Measurements from ENCODE around the gene GNPAT.

The GNPAT gene

DNA sequence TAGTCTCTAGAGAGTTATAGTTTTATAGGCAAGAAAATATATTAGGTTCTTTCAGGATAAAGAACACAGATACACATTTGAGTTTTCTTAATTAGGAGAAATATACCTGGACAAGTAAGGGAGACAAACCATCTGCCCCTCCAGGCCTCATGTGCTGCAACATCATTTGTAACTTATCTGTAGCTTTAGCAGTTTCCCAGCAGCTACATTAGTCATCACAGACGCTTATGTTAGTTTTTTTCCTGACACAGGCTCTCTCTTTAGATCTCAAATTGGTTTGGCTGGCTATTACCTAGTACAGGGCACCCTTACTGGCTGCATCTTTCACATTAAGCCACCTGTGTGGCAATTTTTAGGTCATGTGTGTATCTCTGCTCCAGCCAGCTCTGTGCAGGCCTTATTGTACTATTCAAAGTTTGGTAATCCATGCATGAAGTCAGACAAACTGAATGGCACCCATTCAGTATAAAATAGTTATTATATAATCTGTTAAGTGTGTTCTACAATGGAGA is 25.9 kb downstream of the GNPAT start:
- Histone ChIP-seq H3K36me3 (ENCODE audit: insufficient read depth) (peaks cover 3% of the 10 kb centered on the region; the same call in 1 of the 2 replicates), H3K79me2 (ENCODE audit: insufficient read depth, low read depth) (no peaks in the 10 kb centered on the region), H3K4me3 (IDR thresholded peaks at IDR 0.05; ENCODE audit: insufficient read depth, low read depth, low read length) (no peak overlapping the region), H3K27ac (no peak overlapping the region), H3K4me2 (no peak overlapping the region), H3K9ac (no peak overlapping the region), H3K4me1 (ENCODE audit: low read depth, poor library complexity, severe bottlenecking) (no peaks in the 10 kb centered on the region), H4K20me1 (ENCODE audit: insufficient read depth) (no peaks in the 10 kb centered on the region), H3K27me3 (ENCODE audit: insufficient read depth, low read depth) (no peaks in the 10 kb centered on the region), H2AFZ (ENCODE audit: low read depth) (no peak overlapping the region)
- TF ChIP-seq, protein P1, sequence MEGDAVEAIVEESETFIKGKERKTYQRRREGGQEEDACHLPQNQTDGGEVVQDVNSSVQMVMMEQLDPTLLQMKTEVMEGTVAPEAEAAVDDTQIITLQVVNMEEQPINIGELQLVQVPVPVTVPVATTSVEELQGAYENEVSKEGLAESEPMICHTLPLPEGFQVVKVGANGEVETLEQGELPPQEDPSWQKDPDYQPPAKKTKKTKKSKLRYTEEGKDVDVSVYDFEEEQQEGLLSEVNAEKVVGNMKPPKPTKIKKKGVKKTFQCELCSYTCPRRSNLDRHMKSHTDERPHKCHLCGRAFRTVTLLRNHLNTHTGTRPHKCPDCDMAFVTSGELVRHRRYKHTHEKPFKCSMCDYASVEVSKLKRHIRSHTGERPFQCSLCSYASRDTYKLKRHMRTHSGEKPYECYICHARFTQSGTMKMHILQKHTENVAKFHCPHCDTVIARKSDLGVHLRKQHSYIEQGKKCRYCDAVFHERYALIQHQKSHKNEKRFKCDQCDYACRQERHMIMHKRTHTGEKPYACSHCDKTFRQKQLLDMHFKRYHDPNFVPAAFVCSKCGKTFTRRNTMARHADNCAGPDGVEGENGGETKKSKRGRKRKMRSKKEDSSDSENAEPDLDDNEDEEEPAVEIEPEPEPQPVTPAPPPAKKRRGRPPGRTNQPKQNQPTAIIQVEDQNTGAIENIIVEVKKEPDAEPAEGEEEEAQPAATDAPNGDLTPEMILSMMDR (conservative IDR thresholded peaks at IDR 0.05; ENCODE audit: low read depth, low read length): no peak

DNA sequence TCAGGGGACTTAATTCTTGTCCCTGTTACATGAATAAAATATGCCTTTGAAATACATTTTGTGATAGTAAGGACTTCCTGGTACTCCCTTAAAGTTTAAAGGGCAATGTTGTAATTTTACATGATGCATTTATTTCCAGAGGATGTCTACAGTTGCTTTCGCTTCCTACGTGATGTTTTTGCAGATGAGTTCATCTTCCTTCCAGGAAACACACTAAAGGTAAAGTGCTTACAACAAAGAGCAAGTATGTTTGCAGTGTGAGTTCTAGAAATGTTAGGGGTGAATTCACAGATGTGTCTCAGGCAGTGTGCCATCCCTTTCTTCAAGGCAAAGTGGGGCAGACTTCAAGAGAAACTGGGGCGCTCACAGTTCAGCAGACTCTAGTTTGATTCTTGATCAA is 31.2 kb downstream of the GNPAT start:
- H3K27me3 ChIP-seq (ENCODE audit: insufficient read depth, low read depth): no peaks in the 10 kb centered on the region
- no peaks in the 10 kb centered on the region; the same call in 1 of the 2 replicates for H3K36me3 ChIP-seq (ENCODE audit: insufficient read depth)
- H3K79me2 ChIP-seq (ENCODE audit: insufficient read depth, low read depth): no peaks in the 10 kb centered on the region
- H4K20me1 ChIP-seq (ENCODE audit: insufficient read depth): no peaks in the 10 kb centered on the region
- no peaks in the 10 kb centered on the region for H3K4me1 ChIP-seq (ENCODE audit: low read depth, poor library complexity, severe bottlenecking)
- TF ChIP-seq, protein P1 (conservative IDR thresholded peaks at IDR 0.05; ENCODE audit: low read depth, low read length): no peak
- no peak overlapping the region for H3K4me3 ChIP-seq (IDR thresholded peaks at IDR 0.05; ENCODE audit: insufficient read depth, low read depth, low read length)
- H2AFZ ChIP-seq (ENCODE audit: low read depth): no peak overlapping the region
- no peak overlapping the region for H3K9ac ChIP-seq
- H3K4me2 ChIP-seq: no peak overlapping the region
- no peak overlapping the region for H3K27ac ChIP-seq

GRCh38 chr1:231272880-231273279 is 31.9 kb downstream of the GNPAT start:
- no peaks in the 10 kb centered on the region for H3K4me1 ChIP-seq (ENCODE audit: low read depth, poor library complexity, severe bottlenecking)
- H3K4me3 ChIP-seq (IDR thresholded peaks at IDR 0.05; ENCODE audit: insufficient read depth, low read depth, low read length): no peak overlapping the region
- TF ChIP-seq, protein P1 (conservative IDR thresholded peaks at IDR 0.05; ENCODE audit: low read depth, low read length): no peak
- H2AFZ ChIP-seq (ENCODE audit: low read depth): no peak overlapping the region
- no peaks in the 10 kb centered on the region for H3K79me2 ChIP-seq (ENCODE audit: insufficient read depth, low read depth)
- H3K27me3 ChIP-seq (ENCODE audit: insufficient read depth, low read depth): no peaks in the 10 kb centered on the region
- H3K36me3 ChIP-seq (ENCODE audit: insufficient read depth): no peaks in the 10 kb centered on the region
- no peak overlapping the region for H3K9ac ChIP-seq
- H4K20me1 ChIP-seq (ENCODE audit: insufficient read depth): no peaks in the 10 kb centered on the region
- no peak overlapping the region for H3K27ac ChIP-seq
- H3K4me2 ChIP-seq: no peak overlapping the region

- H3K27ac ChIP-seq: no peak overlapping the region
- H3K4me2 ChIP-seq: no peak overlapping the region
- no peak overlapping the region for H3K9ac ChIP-seq
- H3K79me2 ChIP-seq (ENCODE audit: insufficient read depth, low read depth): no peaks in the 10 kb centered on the region
- no peaks in the 10 kb centered on the region for H3K27me3 ChIP-seq (ENCODE audit: insufficient read depth, low read depth)
- no peaks in the 10 kb centered on the region for H4K20me1 ChIP-seq (ENCODE audit: insufficient read depth)
- H3K36me3 ChIP-seq (ENCODE audit: insufficient read depth): no peaks in the 10 kb centered on the region
- no peak overlapping the region for H3K4me3 ChIP-seq (IDR thresholded peaks at IDR 0.05; ENCODE audit: insufficient read depth, low read depth, low read length)
- H2AFZ ChIP-seq (ENCODE audit: low read depth): no peak overlapping the region
- TF ChIP-seq, protein P1 (conservative IDR thresholded peaks at IDR 0.05; ENCODE audit: low read depth, low read length): no peak
- H3K4me1 ChIP-seq (ENCODE audit: low read depth, poor library complexity, severe bottlenecking): no peaks in the 10 kb centered on the region
These were observed 33.3 kb downstream of the GNPAT start for GRCh38 chr1:231274119-231274825.
